WTC11 (cell line): ENCODE measurements around the gene ANKMY1. TPM values are rescaled to one million over a fixed set of nuclear protein-coding genes. Genes with fewer than 3 reads are reported as not detected.

Experiments used
- ATAC-seq: fragments of 200-7000 bp; cut with Tn5 transposase; 2 replicates; pipeline ENCODE4 v1.10.0; 2021; ENCODE audit warnings: mild to moderate bottlenecking, moderate library complexity
- CTCF ChIA-PET: fragments of 300-600 bp; sonication (Branson Sonifier 250); formaldehyde crosslinking; loops from one replicate; lab custom pipeline; 2021; ENCODE audit warnings: antibody characterized with exemption; lab: Charles Lee
- POLR2A ChIA-PET: fragments of 350-600 bp; sonication (Branson Sonifier 250); formaldehyde crosslinking; loops from one replicate; lab custom pipeline; 2021; ENCODE audit warnings: antibody characterized with exemption; lab: Charles Lee
- DNase-seq: peaks from one replicate; pipeline ENCODE4 v3.0.0; 2021; ENCODE audit warnings: low spot score
- H3K27ac Mint-ChIP-seq: 2 replicates; pipeline ENCODE4 v1.8.0; 2021; ENCODE audit warnings: mixed read lengths
- H3K27me3 Mint-ChIP-seq: 2 replicates; pipeline ENCODE4 v1.8.0; 2021; ENCODE audit warnings: low read depth, mild to moderate bottlenecking, moderate library complexity, mixed read lengths
- H3K36me3 Mint-ChIP-seq: 2 replicates; pipeline ENCODE4 v1.8.0; 2021; ENCODE audit warnings: mixed read lengths
- H3K4me1 Mint-ChIP-seq: 2 replicates; pipeline ENCODE4 v1.8.0; 2022; ENCODE audit warnings: mixed read lengths
- H3K4me3 Mint-ChIP-seq: 2 replicates; pipeline ENCODE4 v1.8.0; 2021; ENCODE audit warnings: mild to moderate bottlenecking, moderate library complexity, mixed read lengths
- H3K9me3 Mint-ChIP-seq: 2 replicates; pipeline ENCODE4 v1.8.0; 2021; ENCODE audit warnings: mixed read lengths
- ATF2 ChIP-seq: sonication (generic); formaldehyde crosslinking; IDR thresholded peaks from 2 replicates; pipeline ENCODE4 v1.8.1; 2022; ENCODE audit warnings: low read depth, missing genetic modification reagents, borderline replicate concordance
- FOXP1 ChIP-seq: sonication (generic); formaldehyde crosslinking; IDR thresholded peaks from 2 replicates; pipeline ENCODE4 v1.8.0; 2022; ENCODE audit warnings: missing genetic modification reagents, mild to moderate bottlenecking, moderate library complexity, borderline replicate concordance
- GABPB1 ChIP-seq: sonication (generic); formaldehyde crosslinking; IDR thresholded peaks from 2 replicates; pipeline ENCODE4 v1.8.1; 2023; ENCODE audit warnings: mild to moderate bottlenecking, missing genetic modification reagents
- HMGA2 ChIP-seq: fragments of 250-450 bp; sonication (Bioruptor Pico); IDR thresholded peaks from 2 replicates; pipeline ENCODE4 v1.4.0; 2021; ENCODE audit warnings: mild to moderate bottlenecking, moderate library complexity
- JAZF1 ChIP-seq: fragments of 250-450 bp; sonication (Bioruptor Pico); IDR thresholded peaks from 2 replicates; pipeline ENCODE4 v1.9.0; 2021; ENCODE audit warnings: moderate library complexity, mild to moderate bottlenecking, inconsistent platforms
- TEAD4 ChIP-seq: sonication (generic); formaldehyde crosslinking; IDR thresholded peaks from 2 replicates; pipeline ENCODE4 v1.8.0; 2022; ENCODE audit warnings: mild to moderate bottlenecking, missing genetic modification reagents
- ZNF138 ChIP-seq: sonication (generic); formaldehyde crosslinking; conservative IDR thresholded peaks from 2 replicates; pipeline ENCODE4 v1.8.1; 2022; ENCODE audit warnings: mild to moderate bottlenecking, moderate library complexity, missing genetic modification reagents
- ZNF416 ChIP-seq: fragments of 250-450 bp; sonication (Bioruptor Pico); IDR thresholded peaks from 2 replicates; pipeline ENCODE4 v1.9.0; 2021; ENCODE audit warnings: mild to moderate bottlenecking, inconsistent platforms
- ZNF532 ChIP-seq: fragments of 250-450 bp; sonication (Bioruptor Pico); IDR thresholded peaks from 2 replicates; pipeline ENCODE4 v1.9.0; 2021; ENCODE audit warnings: mild to moderate bottlenecking, borderline replicate concordance
- total RNA-seq: library from RNA; stranded (reverse); gene quantifications from 3 replicates; pipeline ENCODE4 v1.2.3, GENCODE V29; 2021
- TF ChIP-seq, protein P1 (sequence below): fragments of 250-450 bp; sonication (Bioruptor Pico); IDR thresholded peaks from 2 replicates; pipeline ENCODE4 v1.8.0; 2021; ENCODE audit warnings: mild to moderate bottlenecking
- TF ChIP-seq, protein P2 (sequence below): sonication (generic); formaldehyde crosslinking; IDR thresholded peaks from 2 replicates; pipeline ENCODE4 v1.8.0; 2022; ENCODE audit warnings: mild to moderate bottlenecking, missing genetic modification reagents
- TF ChIP-seq, protein P3 (sequence below): sonication (generic); formaldehyde crosslinking; conservative IDR thresholded peaks from 2 replicates; pipeline ENCODE4 v1.8.1; 2023; ENCODE audit warnings: mild to moderate bottlenecking, low read depth, missing genetic modification reagents, moderate library complexity
- TF ChIP-seq, protein P4 (sequence below): sonication (generic); formaldehyde crosslinking; conservative IDR thresholded peaks from 2 replicates; pipeline ENCODE4 v1.8.1; 2022; ENCODE audit warnings: mild to moderate bottlenecking, missing genetic modification reagents

The ANKMY1 gene
- total RNA-seq, 1 experiment from 2014 or later = 4.6 TPM

DNA sequence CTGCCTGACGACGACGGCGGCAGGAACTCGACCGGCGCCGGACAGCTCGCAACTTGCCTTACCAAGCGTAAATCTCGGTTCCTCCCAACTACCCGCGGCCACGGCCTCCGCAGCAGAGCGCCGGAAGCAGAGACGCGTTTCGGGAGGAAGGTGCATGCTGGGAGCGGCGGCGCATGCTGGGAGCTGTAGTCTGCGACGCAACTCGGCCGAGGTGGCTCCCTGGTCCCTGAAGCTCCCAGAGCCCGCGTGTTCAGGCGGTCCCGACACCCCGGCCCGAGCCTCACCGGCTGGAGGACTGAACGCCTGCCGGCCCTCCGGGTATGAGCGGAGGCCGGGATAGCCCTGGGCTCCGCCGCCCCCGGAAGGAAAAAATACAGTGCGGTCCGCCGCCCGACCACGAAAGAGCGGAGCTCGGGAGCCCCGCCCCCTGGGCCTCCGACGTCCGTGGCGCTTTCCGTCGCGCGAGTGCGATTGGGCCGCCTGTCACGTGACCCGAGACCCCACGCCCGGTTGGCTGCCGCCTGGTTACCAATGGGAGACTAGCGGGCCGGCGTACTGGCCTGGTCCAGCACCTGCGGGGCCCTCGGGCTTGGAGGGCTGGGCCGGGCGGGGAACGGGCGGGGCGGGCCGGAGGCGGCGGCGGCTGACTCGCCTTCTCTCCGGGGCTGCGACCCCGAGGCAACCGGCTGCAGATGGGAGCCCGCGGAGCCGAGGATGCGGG lies 28.6 kb upstream of the ANKMY1 start, which contains the start of gene CAPN10 (continued):
- TF ChIP-seq ZNF532 = no peak
- TF ChIP-seq GABPB1 (CRISPR knock-in tag) = peak; percentile 91

- H3K4me1 Mint-ChIP-seq = peaks cover 32% of the 10 kb centered on the region
- ChIA-PET CTCF (interaction anchor here (0.8 to 4.0 kb wide), 12 partner anchors 9 to 255 kb away, joined by 3 to 40 read pairs (median 6); partner anchors contain the start of genes ANKMY1 and RNPEPL1), POLR2A (interaction anchor here (0.6 to 1.4 kb wide), 4 partner anchors 19 to 1061 kb away, joined by 3 to 6 read pairs (median 5); partner anchors contain the start of gene DUSP28)
- ATAC-seq (no peak), DNase-seq (no peak)
- peak overlapping the region; percentile 86 for H3K27ac Mint-ChIP-seq
- H3K4me3 Mint-ChIP-seq = peak overlapping the region; percentile 97
- no peaks in the 10 kb centered on the region for H3K9me3 Mint-ChIP-seq
- H3K36me3 Mint-ChIP-seq = no peaks in the 10 kb centered on the region; the same call in 1 of the 2 replicates
- no peaks in the 10 kb centered on the region for H3K27me3 Mint-ChIP-seq
- TF ChIP-seq, protein P1, sequence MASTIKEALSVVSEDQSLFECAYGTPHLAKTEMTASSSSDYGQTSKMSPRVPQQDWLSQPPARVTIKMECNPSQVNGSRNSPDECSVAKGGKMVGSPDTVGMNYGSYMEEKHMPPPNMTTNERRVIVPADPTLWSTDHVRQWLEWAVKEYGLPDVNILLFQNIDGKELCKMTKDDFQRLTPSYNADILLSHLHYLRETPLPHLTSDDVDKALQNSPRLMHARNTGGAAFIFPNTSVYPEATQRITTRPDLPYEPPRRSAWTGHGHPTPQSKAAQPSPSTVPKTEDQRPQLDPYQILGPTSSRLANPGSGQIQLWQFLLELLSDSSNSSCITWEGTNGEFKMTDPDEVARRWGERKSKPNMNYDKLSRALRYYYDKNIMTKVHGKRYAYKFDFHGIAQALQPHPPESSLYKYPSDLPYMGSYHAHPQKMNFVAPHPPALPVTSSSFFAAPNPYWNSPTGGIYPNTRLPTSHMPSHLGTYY (CRISPR knock-in tag) = no peak
- TF ChIP-seq FOXP1 (CRISPR knock-in tag) = peak; percentile 70; the same call in 1 of the 2 replicates
These were observed 28.0 kb upstream of the ANKMY1 start for GRCh38 chr2:240585681-240586197.

DNA sequence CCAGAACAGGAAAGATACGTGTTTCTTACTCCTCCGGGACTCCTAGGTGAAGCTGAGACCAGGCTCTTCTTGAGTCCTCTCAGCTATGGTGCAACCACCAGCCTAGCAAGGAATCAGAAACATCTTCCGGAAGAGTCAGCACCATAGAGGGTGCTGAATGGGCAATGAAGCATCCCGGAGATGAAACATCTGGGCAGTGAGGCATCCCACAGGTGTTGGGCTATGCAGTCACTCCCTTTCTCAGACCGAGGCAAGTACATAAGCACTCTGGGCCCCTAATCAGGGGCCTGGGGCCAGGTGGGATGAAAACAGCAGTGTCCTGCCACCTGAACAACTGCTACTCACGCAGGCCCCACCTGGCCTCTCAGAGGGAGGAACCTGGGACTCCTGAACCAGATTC lies 27.3 kb upstream of the ANKMY1 start:
- Mint-ChIP-seq H3K36me3 (no peaks in the 10 kb centered on the region; the same call in 1 of the 2 replicates), H3K4me1 (peaks cover 34% of the 10 kb centered on the region), H3K27ac (peak overlapping the region; percentile 84), H3K4me3 (peak overlapping the region; percentile 97), H3K9me3 (no peaks in the 10 kb centered on the region), H3K27me3 (no peaks in the 10 kb centered on the region)
- DNase-seq = no peak
- TF ChIP-seq, protein P2, sequence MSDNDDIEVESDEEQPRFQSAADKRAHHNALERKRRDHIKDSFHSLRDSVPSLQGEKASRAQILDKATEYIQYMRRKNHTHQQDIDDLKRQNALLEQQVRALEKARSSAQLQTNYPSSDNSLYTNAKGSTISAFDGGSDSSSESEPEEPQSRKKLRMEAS (CRISPR knock-in tag) = no peak
- ATAC-seq = no peak
- POLR2A ChIA-PET = interaction anchor here (0.6 to 1.4 kb wide), 2 partner anchors 37 to 1062 kb away, joined by 3 to 5 read pairs; no protein-coding TSS in a partner anchor
- CTCF ChIA-PET = interaction anchor here (0.9 to 4.0 kb wide), 7 partner anchors 16 to 65 kb away, joined by 3 to 40 read pairs (median 12); partner anchors contain the start of gene RNPEPL1

GRCh38 chr2:240584486-240585031 lies 26.8 kb upstream of the ANKMY1 start:
- ChIA-PET CTCF (interaction anchor here (0.9 to 4.0 kb wide), 4 partner anchors 16 to 65 kb away, joined by 3 to 40 read pairs (median 10); no protein-coding TSS in a partner anchor), POLR2A (no interaction called here)
- peak overlapping the region; percentile 97 for H3K4me3 Mint-ChIP-seq

More at GRCh38 chr2:240584486-240585031, 26.8 kb upstream of the ANKMY1 start:
- H3K27ac Mint-ChIP-seq = peak overlapping the region; percentile 84
- DNase-seq (no peak), ATAC-seq (peak; percentile 46)
- TF ChIP-seq ATF2 (CRISPR knock-in tag) (no peak), JAZF1 (CRISPR knock-in tag) (no peak), TEAD4 (CRISPR knock-in tag) (no peak), HMGA2 (CRISPR knock-in tag) (no peak), ZNF416 (CRISPR knock-in tag) (no peak), ZNF138 (CRISPR knock-in tag) (no peak)
- TF ChIP-seq, protein P3, sequence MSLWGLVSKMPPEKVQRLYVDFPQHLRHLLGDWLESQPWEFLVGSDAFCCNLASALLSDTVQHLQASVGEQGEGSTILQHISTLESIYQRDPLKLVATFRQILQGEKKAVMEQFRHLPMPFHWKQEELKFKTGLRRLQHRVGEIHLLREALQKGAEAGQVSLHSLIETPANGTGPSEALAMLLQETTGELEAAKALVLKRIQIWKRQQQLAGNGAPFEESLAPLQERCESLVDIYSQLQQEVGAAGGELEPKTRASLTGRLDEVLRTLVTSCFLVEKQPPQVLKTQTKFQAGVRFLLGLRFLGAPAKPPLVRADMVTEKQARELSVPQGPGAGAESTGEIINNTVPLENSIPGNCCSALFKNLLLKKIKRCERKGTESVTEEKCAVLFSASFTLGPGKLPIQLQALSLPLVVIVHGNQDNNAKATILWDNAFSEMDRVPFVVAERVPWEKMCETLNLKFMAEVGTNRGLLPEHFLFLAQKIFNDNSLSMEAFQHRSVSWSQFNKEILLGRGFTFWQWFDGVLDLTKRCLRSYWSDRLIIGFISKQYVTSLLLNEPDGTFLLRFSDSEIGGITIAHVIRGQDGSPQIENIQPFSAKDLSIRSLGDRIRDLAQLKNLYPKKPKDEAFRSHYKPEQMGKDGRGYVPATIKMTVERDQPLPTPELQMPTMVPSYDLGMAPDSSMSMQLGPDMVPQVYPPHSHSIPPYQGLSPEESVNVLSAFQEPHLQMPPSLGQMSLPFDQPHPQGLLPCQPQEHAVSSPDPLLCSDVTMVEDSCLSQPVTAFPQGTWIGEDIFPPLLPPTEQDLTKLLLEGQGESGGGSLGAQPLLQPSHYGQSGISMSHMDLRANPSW (CRISPR knock-in tag) = no peak
- TF ChIP-seq, protein P4, sequence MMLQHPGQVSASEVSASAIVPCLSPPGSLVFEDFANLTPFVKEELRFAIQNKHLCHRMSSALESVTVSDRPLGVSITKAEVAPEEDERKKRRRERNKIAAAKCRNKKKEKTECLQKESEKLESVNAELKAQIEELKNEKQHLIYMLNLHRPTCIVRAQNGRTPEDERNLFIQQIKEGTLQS (CRISPR knock-in tag) = no peak
- H3K9me3 Mint-ChIP-seq = no peaks in the 10 kb centered on the region
- H3K4me1 Mint-ChIP-seq = peaks cover 39% of the 10 kb centered on the region
- H3K27me3 Mint-ChIP-seq = no peaks in the 10 kb centered on the region
- no peaks in the 10 kb centered on the region; the same call in 1 of the 2 replicates for H3K36me3 Mint-ChIP-seq
